Suprapubic skin (tissue), 4 donors: ENCODE measurements around the gene KIRREL3.

Experiments used
- EP300 ChIP-seq: sonication (generic); formaldehyde crosslinking; IDR thresholded peaks from one replicate; pipeline ENCODE4 v1.6.1; 2017; ENCODE audit warnings: antibody characterized with exemption
- POLR2A ChIP-seq, 2 donors: fragments of 450-650 bp; IDR thresholded peaks; one replicate each; pipeline ENCODE4 v1.6.1; 2017; ENCODE audit warnings: antibody characterized with exemption in 2 of 2, mild to moderate bottlenecking in 2 of 2, moderate library complexity in 2 of 2
- POLR2AphosphoS5 ChIP-seq, 3 donors: sonication (generic); formaldehyde crosslinking; IDR thresholded peaks; one replicate each; pipeline ENCODE4 v1.6.1; 2017; ENCODE audit warnings: antibody characterized with exemption in 3 of 3
- TF ChIP-seq, protein P1 (sequence below), 2 donors: fragments of 200-600 bp in 1 of 2; fragments of 450-650 bp in 1 of 2; sonication (generic) in 1 of 2; IDR thresholded peaks; one replicate each; pipeline ENCODE4 v1.5.1; 2016 to 2019; ENCODE audit warnings: antibody characterized with exemption in 2 of 2, mild to moderate bottlenecking in 1 of 2, moderate library complexity in 1 of 2

DNA sequence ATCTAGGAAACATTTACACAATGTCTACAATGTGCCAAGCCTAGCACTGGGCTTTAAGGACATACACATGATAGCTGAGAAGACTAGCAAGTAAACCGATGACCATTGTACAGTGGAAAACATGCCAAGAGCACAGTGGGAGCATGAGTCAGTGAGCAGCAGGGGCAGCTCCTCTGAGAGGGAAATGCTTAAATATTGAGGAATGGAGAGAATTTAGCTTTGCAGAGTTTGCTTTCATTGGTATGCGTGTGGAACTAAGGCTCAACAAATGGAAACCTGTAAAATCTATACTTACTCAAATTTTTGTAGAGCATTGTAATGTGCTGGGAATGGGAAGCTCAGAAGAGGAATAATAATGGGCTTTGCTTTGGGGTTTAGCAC, 362.8 kb downstream of the KIRREL3 start:
- TF ChIP-seq, protein P1, sequence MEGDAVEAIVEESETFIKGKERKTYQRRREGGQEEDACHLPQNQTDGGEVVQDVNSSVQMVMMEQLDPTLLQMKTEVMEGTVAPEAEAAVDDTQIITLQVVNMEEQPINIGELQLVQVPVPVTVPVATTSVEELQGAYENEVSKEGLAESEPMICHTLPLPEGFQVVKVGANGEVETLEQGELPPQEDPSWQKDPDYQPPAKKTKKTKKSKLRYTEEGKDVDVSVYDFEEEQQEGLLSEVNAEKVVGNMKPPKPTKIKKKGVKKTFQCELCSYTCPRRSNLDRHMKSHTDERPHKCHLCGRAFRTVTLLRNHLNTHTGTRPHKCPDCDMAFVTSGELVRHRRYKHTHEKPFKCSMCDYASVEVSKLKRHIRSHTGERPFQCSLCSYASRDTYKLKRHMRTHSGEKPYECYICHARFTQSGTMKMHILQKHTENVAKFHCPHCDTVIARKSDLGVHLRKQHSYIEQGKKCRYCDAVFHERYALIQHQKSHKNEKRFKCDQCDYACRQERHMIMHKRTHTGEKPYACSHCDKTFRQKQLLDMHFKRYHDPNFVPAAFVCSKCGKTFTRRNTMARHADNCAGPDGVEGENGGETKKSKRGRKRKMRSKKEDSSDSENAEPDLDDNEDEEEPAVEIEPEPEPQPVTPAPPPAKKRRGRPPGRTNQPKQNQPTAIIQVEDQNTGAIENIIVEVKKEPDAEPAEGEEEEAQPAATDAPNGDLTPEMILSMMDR (IDR thresholded peaks at IDR 0.05): no peak
- TF ChIP-seq POLR2A (IDR thresholded peaks at IDR 0.05): no peak
- TF ChIP-seq POLR2AphosphoS5 (IDR thresholded peaks at IDR 0.05): no peak
- TF ChIP-seq EP300: no peak
